Measurements from ENCODE around the gene APMAP.

DNA sequence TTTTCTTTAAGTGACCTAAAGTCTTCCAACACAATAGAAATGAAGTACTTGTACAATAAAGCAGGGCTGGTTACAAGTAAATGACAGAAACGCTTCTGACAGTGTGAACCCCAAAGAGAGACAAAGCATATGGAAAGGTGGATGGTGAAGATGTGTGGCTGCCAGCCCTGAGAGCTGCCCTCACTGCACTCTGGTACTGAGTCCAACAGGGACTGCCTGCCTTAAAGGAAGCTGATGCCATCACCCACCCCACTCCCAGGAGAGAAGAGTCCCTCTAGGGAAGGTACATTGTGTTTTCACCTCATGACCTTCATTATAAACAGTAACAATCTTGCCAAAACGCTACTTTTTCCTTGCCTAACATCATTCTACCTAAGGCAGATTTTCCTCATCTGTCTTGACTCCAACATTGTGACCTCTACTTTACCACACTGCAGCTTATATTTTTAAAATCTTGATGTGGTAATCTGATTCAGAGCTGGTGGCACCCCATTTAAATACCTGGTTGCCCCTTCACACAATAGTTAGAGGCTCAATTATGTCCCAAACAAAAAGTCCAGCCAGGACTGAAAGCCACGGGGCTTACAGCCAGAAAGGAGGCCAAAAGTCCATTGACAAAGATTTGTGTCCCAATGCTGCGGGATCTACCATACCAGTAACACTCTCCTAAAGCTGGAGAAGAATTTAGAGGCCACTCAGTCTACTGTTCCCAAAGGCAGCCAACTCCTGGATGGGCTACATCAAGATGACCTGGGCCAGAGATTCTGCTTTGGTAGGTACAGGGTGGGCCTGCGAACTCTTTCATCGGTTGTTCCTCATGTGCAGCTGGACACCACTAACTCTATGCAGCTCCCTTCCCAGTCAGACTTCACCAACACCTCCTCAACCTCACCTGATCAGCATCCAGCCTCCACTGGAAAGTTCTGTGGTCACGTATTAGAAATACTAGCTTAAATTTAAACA is 4.4 kb downstream of the APMAP start:
- no peak for TF ChIP-seq EZH2phosphoT487 (conservative IDR thresholded peaks at IDR 0.05; ENCODE audit: low read length)
- TF ChIP-seq, protein P1, sequence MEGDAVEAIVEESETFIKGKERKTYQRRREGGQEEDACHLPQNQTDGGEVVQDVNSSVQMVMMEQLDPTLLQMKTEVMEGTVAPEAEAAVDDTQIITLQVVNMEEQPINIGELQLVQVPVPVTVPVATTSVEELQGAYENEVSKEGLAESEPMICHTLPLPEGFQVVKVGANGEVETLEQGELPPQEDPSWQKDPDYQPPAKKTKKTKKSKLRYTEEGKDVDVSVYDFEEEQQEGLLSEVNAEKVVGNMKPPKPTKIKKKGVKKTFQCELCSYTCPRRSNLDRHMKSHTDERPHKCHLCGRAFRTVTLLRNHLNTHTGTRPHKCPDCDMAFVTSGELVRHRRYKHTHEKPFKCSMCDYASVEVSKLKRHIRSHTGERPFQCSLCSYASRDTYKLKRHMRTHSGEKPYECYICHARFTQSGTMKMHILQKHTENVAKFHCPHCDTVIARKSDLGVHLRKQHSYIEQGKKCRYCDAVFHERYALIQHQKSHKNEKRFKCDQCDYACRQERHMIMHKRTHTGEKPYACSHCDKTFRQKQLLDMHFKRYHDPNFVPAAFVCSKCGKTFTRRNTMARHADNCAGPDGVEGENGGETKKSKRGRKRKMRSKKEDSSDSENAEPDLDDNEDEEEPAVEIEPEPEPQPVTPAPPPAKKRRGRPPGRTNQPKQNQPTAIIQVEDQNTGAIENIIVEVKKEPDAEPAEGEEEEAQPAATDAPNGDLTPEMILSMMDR (IDR thresholded peaks at IDR 0.05; ENCODE audit: insufficient read depth, low read length, poor library complexity, severe bottlenecking) = no peak
